HEK293T (cell line): ENCODE results near the gene EPB41L2.

ENCODE experiments used
- CTCF ChIA-PET: fragments of 350-600 bp; formaldehyde crosslinking; extraction: SDS; loops from one replicate; lab custom pipeline; 2021; ENCODE audit warnings: antibody characterized with exemption, inconsistent platforms; lab: Yijun Ruan, JAX
- POLR2A ChIA-PET: fragments of 350-600 bp; formaldehyde crosslinking; extraction: SDS; loops from one replicate; lab custom pipeline; 2020; ENCODE audit warnings: antibody characterized with exemption, inconsistent platforms; lab: Yijun Ruan, JAX
- DNase-seq: peaks from one replicate; pipeline ENCODE4 v3.0.0; 2012; ENCODE audit warnings: mixed read lengths; ENCODE audit errors: extremely low spot score
- ARNT ChIP-seq: fragments of 450-650 bp; IDR thresholded peaks from 2 replicates; pipeline ENCODE4 v1.6.1; 2017; ENCODE audit warnings: mild to moderate bottlenecking
- BHLHE40 ChIP-seq: fragments of 450-650 bp; IDR thresholded peaks from 2 replicates; pipeline ENCODE4 v1.6.1; 2016; ENCODE audit warnings: mild to moderate bottlenecking, moderate library complexity, borderline replicate concordance
- CTBP1 ChIP-seq: fragments of 450-650 bp; IDR thresholded peaks from 2 replicates; pipeline ENCODE4 v1.6.1; 2016; ENCODE audit warnings: borderline replicate concordance
- ELF4 ChIP-seq: fragments of 450-650 bp; IDR thresholded peaks from 2 replicates; pipeline ENCODE4 v1.6.1; 2017; ENCODE audit warnings: antibody characterized with exemption
- FOXA1 ChIP-seq: fragments of 450-650 bp; IDR thresholded peaks from 2 replicates; pipeline ENCODE4 v1.6.1; 2016; ENCODE audit warnings: mild to moderate bottlenecking
- FOXK2 ChIP-seq: fragments of 450-650 bp; IDR thresholded peaks from 2 replicates; pipeline ENCODE4 v1.6.1; 2016; ENCODE audit warnings: mild to moderate bottlenecking
- FOXM1 ChIP-seq: fragments of 450-650 bp; IDR thresholded peaks from 2 replicates; pipeline ENCODE4 v1.6.1; 2017; ENCODE audit warnings: mild to moderate bottlenecking, borderline replicate concordance
- HDGF ChIP-seq: fragments of 450-650 bp; IDR thresholded peaks from 2 replicates; pipeline ENCODE4 v1.6.1; 2017; ENCODE audit warnings: antibody characterized with exemption, borderline replicate concordance
- L3MBTL2 ChIP-seq: fragments of 450-650 bp; conservative IDR thresholded peaks from 2 replicates; pipeline ENCODE4 v1.6.1; 2016; ENCODE audit warnings: mild to moderate bottlenecking
- LEF1 ChIP-seq: fragments of 450-650 bp; IDR thresholded peaks from 2 replicates; pipeline ENCODE4 v1.6.1; 2017; ENCODE audit warnings: mild to moderate bottlenecking, borderline replicate concordance
- NFRKB ChIP-seq: fragments of 450-650 bp; IDR thresholded peaks from 2 replicates; pipeline ENCODE4 v1.6.1; 2016; ENCODE audit warnings: mild to moderate bottlenecking, moderate library complexity
- PKNOX1 ChIP-seq: fragments of 450-650 bp; IDR thresholded peaks from 2 replicates; pipeline ENCODE4 v1.6.1; 2016
- SP1 ChIP-seq: fragments of 450-650 bp; IDR thresholded peaks from 2 replicates; pipeline ENCODE4 v1.6.1; 2017
- SUZ12 ChIP-seq: fragments of 450-650 bp; IDR thresholded peaks from 2 replicates; pipeline ENCODE4 v1.6.1; 2016; ENCODE audit warnings: mild to moderate bottlenecking
- TARDBP ChIP-seq: fragments of 450-650 bp; IDR thresholded peaks from 2 replicates; pipeline ENCODE4 v1.6.1; 2016
- ZNF384 ChIP-seq: fragments of 450-650 bp; IDR thresholded peaks from 2 replicates; pipeline ENCODE4 v1.6.1; 2016

Gene EPB41L2

GRCh38 chr6:131022691-131023090, 40.4 kb downstream of the EPB41L2 start:
- TF ChIP-seq SUZ12: no peak
- no peak for TF ChIP-seq FOXK2
- TF ChIP-seq LEF1: no peak
- no peak for TF ChIP-seq PKNOX1
- TF ChIP-seq NFRKB: no peak
- TF ChIP-seq ARNT: no peak
- TF ChIP-seq ZNF384: no peak
- DNase-seq: no peak
- ChIA-PET CTCF (no interaction called here), POLR2A (no interaction called here)

- TF ChIP-seq NFRKB (no peak), HDGF (no peak), CTBP1 (no peak), L3MBTL2 (no peak), SP1 (no peak), LEF1 (no peak), FOXK2 (no peak), BHLHE40 (no peak), TARDBP (no peak), ELF4 (no peak), SUZ12 (no peak)
- ChIA-PET CTCF (no interaction called here), POLR2A (no interaction called here)
- no peak for DNase-seq
These were observed 45.1 kb downstream of the EPB41L2 start for GRCh38 chr6:131017962-131018361.

GRCh38 chr6:131015630-131016263, 47.3 kb downstream of the EPB41L2 start:
- CTCF ChIA-PET: interaction anchor here (0.9 kb wide), 1 partner anchor 10 kb away, joined by 5 read pairs; no protein-coding TSS in a partner anchor
- DNase-seq: no peak
- TF ChIP-seq SUZ12 (no peak), TARDBP (no peak), FOXA1 (no peak), SP1 (no peak), PKNOX1 (no peak), ELF4 (no peak), FOXK2 (no peak), CTBP1 (no peak), NFRKB (no peak), ZNF384 (no peak), FOXM1 (no peak), ARNT (no peak), LEF1 (no peak), L3MBTL2 (no peak)
- POLR2A ChIA-PET: no interaction called here

- no peak for DNase-seq
- ChIA-PET POLR2A (no interaction called here), CTCF (no interaction called here)
- TF ChIP-seq ARNT: no peak
- no peak for TF ChIP-seq L3MBTL2
- no peak for TF ChIP-seq CTBP1
- no peak for TF ChIP-seq PKNOX1
- TF ChIP-seq ZNF384: no peak
- no peak for TF ChIP-seq ELF4
- no peak for TF ChIP-seq LEF1
- TF ChIP-seq SP1: no peak
- TF ChIP-seq TARDBP: no peak
- no peak for TF ChIP-seq HDGF
- no peak for TF ChIP-seq FOXK2
- TF ChIP-seq FOXA1: no peak
- TF ChIP-seq NFRKB: no peak
- TF ChIP-seq BHLHE40: no peak
- TF ChIP-seq SUZ12: no peak
These were observed 47.9 kb downstream of the EPB41L2 start for GRCh38 chr6:131015025-131015591.

GRCh38 chr6:131014080-131014776, 48.8 kb downstream of the EPB41L2 start:
- TF ChIP-seq FOXK2: no peak
- TF ChIP-seq LEF1: no peak
- TF ChIP-seq L3MBTL2: no peak
- no peak for TF ChIP-seq PKNOX1
- TF ChIP-seq FOXA1: no peak
- no peak for TF ChIP-seq HDGF
- TF ChIP-seq ELF4: no peak
- no peak for TF ChIP-seq ZNF384
- no peak for TF ChIP-seq BHLHE40
- TF ChIP-seq SP1: no peak
- TF ChIP-seq CTBP1: no peak
- POLR2A ChIA-PET: interaction anchor here (0.6 kb wide), 1 partner anchor 17 kb away, joined by 3 read pairs; no protein-coding TSS in a partner anchor
- no peak for DNase-seq
- CTCF ChIA-PET: interaction anchor here (0.7 kb wide), 1 partner anchor 15 kb away, joined by 5 read pairs; no protein-coding TSS in a partner anchor
